K562 (cell line): ENCODE results near the gene HSD17B13. TPM values are rescaled to one million over a fixed set of nuclear protein-coding genes. Genes with fewer than 3 reads are reported as not detected.

Source experiments
- ATAC-seq: fragments of 200-7000 bp; cut with Tn5 transposase; 3 replicates; pipeline ENCODE4 v1.9.1; 2020; ENCODE audit warnings: moderate library complexity
- BruUV-seq: library from RNA; stranded (reverse); fragments of 400-500 nt; replicated peaks from 2 replicates; lab custom pipeline; 2021; lab: Mats Ljungman, UMichigan
- CTCF ChIA-PET: fragments of 300-600 bp; formaldehyde crosslinking; extraction: SDS; loops from one replicate; lab custom pipeline; 2021; ENCODE audit warnings: low intra/inter-chr PET ratio; lab: Yijun Ruan, JAX
- POLR2A ChIA-PET: fragments of 300-600, 350-650 bp; sonication (Branson Sonifier 250); formaldehyde crosslinking; extraction: SDS; loops from one replicate; lab custom pipeline; 2021; ENCODE audit warnings: antibody characterized with exemption, inconsistent platforms; lab: Yijun Ruan, JAX
- DNase-seq, 4 experiments: peaks; one replicate each; pipeline versions ENCODE4 v3.0.0 to v3.0.0-alpha.2; 2011 to 2018; ENCODE audit warnings: low spot score in 3 of 4, mixed read lengths in 3 of 4; ENCODE audit errors: extremely low read depth in 1 of 4
- FAIRE-seq: peaks from 2 replicates; lab custom pipeline; 2011; peaks lifted over from hg19 to GRCh38; lab: Jason Lieb, UNC
- H2AFZ ChIP-seq: 2 replicates; pipeline ENCODE4 v1.6.0; 2011; ENCODE audit warnings: low read depth, low read length, control low read depth, inconsistent platforms
- H3K27ac ChIP-seq: fragments of 200-600 bp; 3 replicates; pipeline ENCODE4 v1.8.0; 2011; ENCODE audit warnings: low read depth, mild to moderate bottlenecking, control low read depth, inconsistent platforms, low read length, moderate library complexity, mixed read lengths; ENCODE audit errors: extremely low read depth
- H3K27me3 ChIP-seq, 2 experiments: fragments of 300-600 bp in 1 of 2; 2 replicates in 1 of 2; 3 replicates in 1 of 2; pipeline versions ENCODE4 v1.6.0 to v1.8.0; 2011; ENCODE audit warnings: inconsistent platforms in 2 of 2, low read length in 2 of 2, mild to moderate bottlenecking in 1 of 2, mixed read lengths in 1 of 2, moderate library complexity in 1 of 2; ENCODE audit not compliant: control insufficient read depth in 2 of 2, insufficient read depth in 2 of 2
- H3K36me3 ChIP-seq: fragments of 300-600 bp; 3 replicates; pipeline ENCODE4 v1.8.0; 2011; ENCODE audit warnings: mild to moderate bottlenecking, low read length, inconsistent platforms; ENCODE audit not compliant: control insufficient read depth, insufficient read depth
- H3K4me1 ChIP-seq, 2 experiments: fragments of 200-600 bp in 1 of 2; replicated peaks in 1 of 2; 2 replicates in 1 of 2; 3 replicates in 1 of 2; pipeline versions ENCODE4 v1.5.1 to v1.8.0; 2011; ENCODE audit warnings: inconsistent platforms in 2 of 2, low read length in 2 of 2, mild to moderate bottlenecking in 1 of 2, mixed read lengths in 1 of 2, moderate library complexity in 1 of 2; ENCODE audit not compliant: control insufficient read depth in 2 of 2, insufficient read depth in 2 of 2
- H3K4me2 ChIP-seq: 2 replicates; pipeline ENCODE4 v1.6.1; 2011; ENCODE audit warnings: low read length, control low read depth, inconsistent platforms, mixed read lengths; ENCODE audit not compliant: insufficient read depth
- H3K4me3 ChIP-seq: fragments of 200-600 bp; sonication (generic), shearing (Covaris generic); 2 replicates; pipeline ENCODE4 v1.5.1; 2016; ENCODE audit warnings: control low read depth, inconsistent platforms
- H3K79me2 ChIP-seq: fragments of 200-600 bp; 3 replicates; pipeline ENCODE4 v1.8.0; 2011; ENCODE audit warnings: low read length, inconsistent platforms; ENCODE audit not compliant: control insufficient read depth, insufficient read depth
- H3K9ac ChIP-seq, 2 experiments: 2 replicates each; pipeline versions ENCODE4 v1.6.0 to v1.6.1; 2011; ENCODE audit warnings: low read depth in 2 of 2, low read length in 2 of 2, control low read depth in 1 of 2, inconsistent platforms in 1 of 2, mild to moderate bottlenecking in 1 of 2, mixed read lengths in 1 of 2; ENCODE audit not compliant: insufficient read depth in 1 of 2
- H3K9me1 ChIP-seq: one replicate; pipeline ENCODE4 v1.6.0; 2011; ENCODE audit warnings: inconsistent platforms, mild to moderate bottlenecking, low read length, moderate library complexity; ENCODE audit not compliant: control insufficient read depth, insufficient read depth
- H3K9me3 ChIP-seq: replicated peaks from 2 replicates; pipeline ENCODE4 v1.5.1; 2011; ENCODE audit warnings: low read depth, low read length, inconsistent platforms; ENCODE audit not compliant: control insufficient read depth, insufficient read depth
- H4K20me1 ChIP-seq: replicated peaks from 2 replicates; pipeline ENCODE4 v1.6.1; 2011; ENCODE audit warnings: low read length, inconsistent platforms, mixed read lengths; ENCODE audit not compliant: control insufficient read depth, insufficient read depth
- SMARCC2 ChIP-seq: fragments of 450-650 bp; IDR thresholded peaks from 2 replicates; pipeline ENCODE4 v1.6.1; 2017; ENCODE audit warnings: antibody characterized with exemption, moderate library complexity, mild to moderate bottlenecking, low read depth
- WGBS: fragments of 100-300 bp; shearing (Covaris generic); methylation state at CpG from one replicate; pipeline ENCODE4 v1.1.6; 2016; ENCODE audit warnings: low coverage, mixed read lengths; ENCODE audit not compliant: insufficient coverage; ENCODE audit errors: missing lambda C conversion rate; 5-methylcytosine and 5-hydroxymethylcytosine counted together
- in situ Hi-C: fragments of 300-500 bp; cut with MboI; formaldehyde crosslinking; loops from 4 replicates; pipeline ENCODE4 v1.15.0; 2018; ENCODE audit warnings: inconsistent platforms, mixed read lengths
- intact Hi-C: fragments of 100-400 bp; cut with micrococcal nuclease; formaldehyde crosslinking; loops from 2 replicates; pipeline ENCODE4 v1.14.2; 2022
- polyA plus RNA-seq, 8 experiments: library from polyadenylated mRNA; depleted of rRNA in 4 of 8; stranded (reverse) in 5 of 8; unstranded in 3 of 8; fragments of >200 nt; fragmentation: Nextera tagmentation in 2 of 8; fragmentation: Illumina TruSeq in 1 of 8; extraction: Ambion mirVana in 2 of 8; extraction: Trizol in 1 of 8; gene quantifications; 2 replicates each; pipeline versions ENCODE4 v1.2.1 to v1.2.3, GENCODE V29; 2011 to 2014; ENCODE audit warnings: inconsistent platforms in 1 of 8, missing spikeins in 1 of 8
- total RNA-seq, 7 experiments: library from RNA; depleted of rRNA in 6 of 7; stranded (reverse); fragments of >200 nt in 6 of 7; fragmentation: Illumina TruSeq in 2 of 7; extraction: Trizol in 2 of 7; gene quantifications; 2 replicates each; pipeline versions ENCODE4 v1.2.1 to v1.2.3, GENCODE V29; 2011 to 2021; ENCODE audit warnings: low replicate concordance in 1 of 7
- TF ChIP-seq, protein P1 (sequence below): fragments of 450-650 bp; IDR thresholded peaks from 2 replicates; pipeline ENCODE4 v1.6.1; 2016; ENCODE audit warnings: mild to moderate bottlenecking, moderate library complexity

The HSD17B13 gene
- total and polyA plus RNA-seq, 9 of the 15 experiments (the other 6 are each of a cell fraction or from before 2014, with no cell fraction given): 0.05 to 0.36 (median 0.29) TPM

DNA sequence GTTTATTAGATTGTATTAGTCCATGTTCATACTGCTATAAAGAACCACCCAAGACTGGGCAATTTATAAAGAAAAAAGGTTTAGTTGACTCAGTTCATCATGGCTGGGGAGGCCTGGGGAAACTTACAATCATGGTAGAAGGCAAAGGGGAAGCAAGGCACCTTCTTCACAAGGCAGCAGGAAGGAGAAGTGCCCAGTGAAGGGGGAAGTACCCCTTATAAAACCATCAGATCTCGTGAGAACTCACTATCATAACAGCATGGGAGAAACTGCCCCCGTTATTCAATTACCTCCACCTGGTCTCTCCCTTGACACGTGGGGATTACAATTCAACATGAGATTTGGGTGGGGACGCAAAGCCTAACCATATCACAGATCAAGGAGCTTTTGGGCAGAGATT lies 8.1 kb upstream of the HSD17B13 start:
- H2AFZ ChIP-seq: no peak overlapping the region
- no TSS peak for BruUV-seq
- H3K4me2 ChIP-seq: no peak overlapping the region
- ATAC-seq: no peak
- intact Hi-C loops (no loop called here), in situ Hi-C loops (no loop called here)
- no peaks in the 10 kb centered on the region for H3K4me1 ChIP-seq
- peaks cover 2% of the 10 kb centered on the region; the same call in 1 of the 3 replicates for H3K36me3 ChIP-seq
- no peaks in the 10 kb centered on the region; the same call in 1 of the 2 replicates for H3K9me3 ChIP-seq
- no peak overlapping the region for H3K4me3 ChIP-seq
- H3K9ac ChIP-seq: no peak overlapping the region
- no peak overlapping the region for H3K27ac ChIP-seq
- no peaks in the 10 kb centered on the region for H3K27me3 ChIP-seq
- TF ChIP-seq, protein P1, sequence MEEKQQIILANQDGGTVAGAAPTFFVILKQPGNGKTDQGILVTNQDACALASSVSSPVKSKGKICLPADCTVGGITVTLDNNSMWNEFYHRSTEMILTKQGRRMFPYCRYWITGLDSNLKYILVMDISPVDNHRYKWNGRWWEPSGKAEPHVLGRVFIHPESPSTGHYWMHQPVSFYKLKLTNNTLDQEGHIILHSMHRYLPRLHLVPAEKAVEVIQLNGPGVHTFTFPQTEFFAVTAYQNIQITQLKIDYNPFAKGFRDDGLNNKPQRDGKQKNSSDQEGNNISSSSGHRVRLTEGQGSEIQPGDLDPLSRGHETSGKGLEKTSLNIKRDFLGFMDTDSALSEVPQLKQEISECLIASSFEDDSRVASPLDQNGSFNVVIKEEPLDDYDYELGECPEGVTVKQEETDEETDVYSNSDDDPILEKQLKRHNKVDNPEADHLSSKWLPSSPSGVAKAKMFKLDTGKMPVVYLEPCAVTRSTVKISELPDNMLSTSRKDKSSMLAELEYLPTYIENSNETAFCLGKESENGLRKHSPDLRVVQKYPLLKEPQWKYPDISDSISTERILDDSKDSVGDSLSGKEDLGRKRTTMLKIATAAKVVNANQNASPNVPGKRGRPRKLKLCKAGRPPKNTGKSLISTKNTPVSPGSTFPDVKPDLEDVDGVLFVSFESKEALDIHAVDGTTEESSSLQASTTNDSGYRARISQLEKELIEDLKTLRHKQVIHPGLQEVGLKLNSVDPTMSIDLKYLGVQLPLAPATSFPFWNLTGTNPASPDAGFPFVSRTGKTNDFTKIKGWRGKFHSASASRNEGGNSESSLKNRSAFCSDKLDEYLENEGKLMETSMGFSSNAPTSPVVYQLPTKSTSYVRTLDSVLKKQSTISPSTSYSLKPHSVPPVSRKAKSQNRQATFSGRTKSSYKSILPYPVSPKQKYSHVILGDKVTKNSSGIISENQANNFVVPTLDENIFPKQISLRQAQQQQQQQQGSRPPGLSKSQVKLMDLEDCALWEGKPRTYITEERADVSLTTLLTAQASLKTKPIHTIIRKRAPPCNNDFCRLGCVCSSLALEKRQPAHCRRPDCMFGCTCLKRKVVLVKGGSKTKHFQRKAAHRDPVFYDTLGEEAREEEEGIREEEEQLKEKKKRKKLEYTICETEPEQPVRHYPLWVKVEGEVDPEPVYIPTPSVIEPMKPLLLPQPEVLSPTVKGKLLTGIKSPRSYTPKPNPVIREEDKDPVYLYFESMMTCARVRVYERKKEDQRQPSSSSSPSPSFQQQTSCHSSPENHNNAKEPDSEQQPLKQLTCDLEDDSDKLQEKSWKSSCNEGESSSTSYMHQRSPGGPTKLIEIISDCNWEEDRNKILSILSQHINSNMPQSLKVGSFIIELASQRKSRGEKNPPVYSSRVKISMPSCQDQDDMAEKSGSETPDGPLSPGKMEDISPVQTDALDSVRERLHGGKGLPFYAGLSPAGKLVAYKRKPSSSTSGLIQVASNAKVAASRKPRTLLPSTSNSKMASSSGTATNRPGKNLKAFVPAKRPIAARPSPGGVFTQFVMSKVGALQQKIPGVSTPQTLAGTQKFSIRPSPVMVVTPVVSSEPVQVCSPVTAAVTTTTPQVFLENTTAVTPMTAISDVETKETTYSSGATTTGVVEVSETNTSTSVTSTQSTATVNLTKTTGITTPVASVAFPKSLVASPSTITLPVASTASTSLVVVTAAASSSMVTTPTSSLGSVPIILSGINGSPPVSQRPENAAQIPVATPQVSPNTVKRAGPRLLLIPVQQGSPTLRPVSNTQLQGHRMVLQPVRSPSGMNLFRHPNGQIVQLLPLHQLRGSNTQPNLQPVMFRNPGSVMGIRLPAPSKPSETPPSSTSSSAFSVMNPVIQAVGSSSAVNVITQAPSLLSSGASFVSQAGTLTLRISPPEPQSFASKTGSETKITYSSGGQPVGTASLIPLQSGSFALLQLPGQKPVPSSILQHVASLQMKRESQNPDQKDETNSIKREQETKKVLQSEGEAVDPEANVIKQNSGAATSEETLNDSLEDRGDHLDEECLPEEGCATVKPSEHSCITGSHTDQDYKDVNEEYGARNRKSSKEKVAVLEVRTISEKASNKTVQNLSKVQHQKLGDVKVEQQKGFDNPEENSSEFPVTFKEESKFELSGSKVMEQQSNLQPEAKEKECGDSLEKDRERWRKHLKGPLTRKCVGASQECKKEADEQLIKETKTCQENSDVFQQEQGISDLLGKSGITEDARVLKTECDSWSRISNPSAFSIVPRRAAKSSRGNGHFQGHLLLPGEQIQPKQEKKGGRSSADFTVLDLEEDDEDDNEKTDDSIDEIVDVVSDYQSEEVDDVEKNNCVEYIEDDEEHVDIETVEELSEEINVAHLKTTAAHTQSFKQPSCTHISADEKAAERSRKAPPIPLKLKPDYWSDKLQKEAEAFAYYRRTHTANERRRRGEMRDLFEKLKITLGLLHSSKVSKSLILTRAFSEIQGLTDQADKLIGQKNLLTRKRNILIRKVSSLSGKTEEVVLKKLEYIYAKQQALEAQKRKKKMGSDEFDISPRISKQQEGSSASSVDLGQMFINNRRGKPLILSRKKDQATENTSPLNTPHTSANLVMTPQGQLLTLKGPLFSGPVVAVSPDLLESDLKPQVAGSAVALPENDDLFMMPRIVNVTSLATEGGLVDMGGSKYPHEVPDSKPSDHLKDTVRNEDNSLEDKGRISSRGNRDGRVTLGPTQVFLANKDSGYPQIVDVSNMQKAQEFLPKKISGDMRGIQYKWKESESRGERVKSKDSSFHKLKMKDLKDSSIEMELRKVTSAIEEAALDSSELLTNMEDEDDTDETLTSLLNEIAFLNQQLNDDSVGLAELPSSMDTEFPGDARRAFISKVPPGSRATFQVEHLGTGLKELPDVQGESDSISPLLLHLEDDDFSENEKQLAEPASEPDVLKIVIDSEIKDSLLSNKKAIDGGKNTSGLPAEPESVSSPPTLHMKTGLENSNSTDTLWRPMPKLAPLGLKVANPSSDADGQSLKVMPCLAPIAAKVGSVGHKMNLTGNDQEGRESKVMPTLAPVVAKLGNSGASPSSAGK: peak; percentile 31; the same call in 1 of the 2 replicates
- TF ChIP-seq SMARCC2: no peak
- CTCF ChIA-PET: no interaction called here
- H4K20me1 ChIP-seq: no peaks in the 10 kb centered on the region
- no peak for FAIRE-seq
- 31% methylated on average over 4 of the region's 4 CpGs for WGBS
- no peak for DNase-seq
- H3K9me1 ChIP-seq: no peaks in the 10 kb centered on the region
- no peaks in the 10 kb centered on the region for H3K79me2 ChIP-seq
- POLR2A ChIA-PET: no interaction called here
